Ascending aorta (tissue), 2 donors: Measurements from ENCODE around the gene P4HA2. TPM values are rescaled to one million over a fixed set of nuclear protein-coding genes. Genes with fewer than 3 reads are reported as not detected.

Experiments
- DNase-seq, 2 donors: peaks; one replicate each; pipeline ENCODE4 v3.0.0-alpha.2; 2019; ENCODE audit warnings: low spot score in 2 of 2
- H3K27ac ChIP-seq, 2 donors: fragments of 200-600 bp; sonication (generic); one replicate each; pipeline ENCODE4 v1.5.1; 2016 to 2017; ENCODE audit warnings: mild to moderate bottlenecking in 1 of 2
- H3K27me3 ChIP-seq: fragments of 200-600 bp; sonication (generic); one replicate; pipeline ENCODE4 v1.5.1; 2017
- H3K36me3 ChIP-seq, 2 donors: fragments of 200-600 bp; sonication (generic); one replicate each; pipeline ENCODE4 v1.5.1; 2016
- H3K4me1 ChIP-seq, 2 donors: fragments of 200-600 bp; sonication (generic); one replicate each; pipeline ENCODE4 v1.5.1; 2016 to 2017; ENCODE audit warnings: mild to moderate bottlenecking in 1 of 2
- H3K4me3 ChIP-seq, 2 donors: fragments of 200-600 bp; sonication (generic); one replicate each; pipeline ENCODE4 v1.5.1; 2016 to 2017; ENCODE audit warnings: mild to moderate bottlenecking in 1 of 2
- H3K9me3 ChIP-seq, 2 donors: fragments of 200-600 bp; sonication (generic); one replicate each; pipeline ENCODE4 v1.5.1; 2016
- intact Hi-C: fragments of 100-400 bp; cut with DNase I; formaldehyde crosslinking; loops from one replicate; pipeline ENCODE4 v1.15.1; 2023
- total RNA-seq: library from RNA; depleted of rRNA; stranded (reverse); fragments of >200 nt; gene quantifications from one replicate; pipeline ENCODE4 v1.1.0, GENCODE V29; 2016
- TF ChIP-seq, protein P1 (sequence below), 3 experiments: fragments of 200-600 bp in 2 of 3; fragments of 450-650 bp in 1 of 3; sonication (generic) in 2 of 3; IDR thresholded peaks; one replicate each; pipeline ENCODE4 v1.5.1; 2016 to 2019; ENCODE audit warnings: antibody characterized with exemption in 3 of 3, mild to moderate bottlenecking in 1 of 3, moderate library complexity in 1 of 3

P4HA2 gene
- total RNA-seq, 1 donor from 2014 or later, result 22.6 TPM

DNA sequence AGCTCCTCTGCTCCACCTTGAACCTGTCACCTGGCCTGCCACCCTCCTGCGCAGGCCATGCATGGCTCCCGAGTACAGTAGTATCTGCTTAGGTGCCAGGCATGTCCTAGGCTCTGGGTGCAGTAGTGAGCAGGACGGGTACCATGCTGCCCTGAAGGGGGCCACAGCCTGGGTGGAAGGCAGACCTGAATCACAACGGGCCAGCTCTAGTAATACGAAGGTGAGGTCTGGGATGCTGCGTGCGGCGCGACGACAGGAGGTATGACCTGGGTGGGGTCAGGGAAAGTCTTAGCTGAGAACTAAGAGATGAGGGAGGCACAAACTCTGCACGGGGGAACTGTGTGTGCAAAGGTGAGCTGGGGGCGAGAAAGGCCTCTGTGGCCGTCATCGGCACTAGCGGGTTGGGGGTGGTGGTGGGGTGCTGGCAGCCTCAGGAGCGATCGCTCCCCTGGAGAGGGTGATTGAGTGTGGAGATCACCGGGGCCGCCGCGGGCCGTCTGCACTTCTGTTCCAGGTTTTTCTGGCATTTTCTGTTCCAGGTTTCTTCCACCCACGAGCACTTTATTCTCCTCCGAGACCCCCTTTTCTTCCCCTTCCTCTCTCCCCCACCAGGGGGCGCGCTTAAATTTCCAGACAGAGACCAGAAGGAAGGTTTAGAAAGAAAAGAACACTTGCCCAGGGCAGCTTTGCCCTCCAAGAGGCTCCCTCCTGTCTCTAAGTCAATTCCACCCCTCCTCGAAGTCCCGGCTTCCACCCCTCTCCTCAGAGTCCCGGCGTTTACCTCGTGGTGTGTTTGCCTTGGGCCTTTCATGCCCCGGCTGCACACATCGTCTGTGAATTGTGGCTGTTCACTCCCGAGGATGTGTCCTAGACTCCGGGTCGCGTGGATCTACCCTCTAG is 44.9 kb upstream of the P4HA2 start:
- H3K27me3 ChIP-seq, result no peaks in the 10 kb centered on the region
- intact Hi-C loops, result loop anchor here (2.0 kb wide), 1 partner anchor 20 kb away; no protein-coding TSS in a partner anchor
- DNase-seq, result peak in 1 of 2 donors; percentile 82
- H3K4me3 ChIP-seq, result peak overlapping the region; percentile 11 to 16
- H3K27ac ChIP-seq, result no peak overlapping the region
- peaks cover 0 to 2% of the 10 kb centered on the region in 2 donors for H3K4me1 ChIP-seq
- no peaks in the 10 kb centered on the region for H3K9me3 ChIP-seq
- TF ChIP-seq, protein P1, sequence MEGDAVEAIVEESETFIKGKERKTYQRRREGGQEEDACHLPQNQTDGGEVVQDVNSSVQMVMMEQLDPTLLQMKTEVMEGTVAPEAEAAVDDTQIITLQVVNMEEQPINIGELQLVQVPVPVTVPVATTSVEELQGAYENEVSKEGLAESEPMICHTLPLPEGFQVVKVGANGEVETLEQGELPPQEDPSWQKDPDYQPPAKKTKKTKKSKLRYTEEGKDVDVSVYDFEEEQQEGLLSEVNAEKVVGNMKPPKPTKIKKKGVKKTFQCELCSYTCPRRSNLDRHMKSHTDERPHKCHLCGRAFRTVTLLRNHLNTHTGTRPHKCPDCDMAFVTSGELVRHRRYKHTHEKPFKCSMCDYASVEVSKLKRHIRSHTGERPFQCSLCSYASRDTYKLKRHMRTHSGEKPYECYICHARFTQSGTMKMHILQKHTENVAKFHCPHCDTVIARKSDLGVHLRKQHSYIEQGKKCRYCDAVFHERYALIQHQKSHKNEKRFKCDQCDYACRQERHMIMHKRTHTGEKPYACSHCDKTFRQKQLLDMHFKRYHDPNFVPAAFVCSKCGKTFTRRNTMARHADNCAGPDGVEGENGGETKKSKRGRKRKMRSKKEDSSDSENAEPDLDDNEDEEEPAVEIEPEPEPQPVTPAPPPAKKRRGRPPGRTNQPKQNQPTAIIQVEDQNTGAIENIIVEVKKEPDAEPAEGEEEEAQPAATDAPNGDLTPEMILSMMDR (IDR thresholded peaks at IDR 0.05), result peak; percentile 74 to 91 (median 89)
- peaks cover 15 to 31% of the 10 kb centered on the region in 2 donors for H3K36me3 ChIP-seq

GRCh38 chr5:132271251-132272246 is 43.9 kb upstream of the P4HA2 start:
- H3K9me3 ChIP-seq, result no peaks in the 10 kb centered on the region
- intact Hi-C loops, result loop anchor here (2.0 kb wide), 1 partner anchor 21 kb away; no protein-coding TSS in a partner anchor
- no peak overlapping the region for H3K4me3 ChIP-seq
- TF ChIP-seq, protein P1 (IDR thresholded peaks at IDR 0.05), result no peak
- H3K27me3 ChIP-seq, result no peaks in the 10 kb centered on the region
- peaks cover 20 to 41% of the 10 kb centered on the region in 2 donors for H3K36me3 ChIP-seq
- H3K27ac ChIP-seq, result no peak overlapping the region
- DNase-seq, result peak in 1 of 2 donors; percentile 65
- H3K4me1 ChIP-seq, result peaks cover 0 to 2% of the 10 kb centered on the region in 2 donors

- no peak overlapping the region for H3K4me3 ChIP-seq
- TF ChIP-seq, protein P1 (IDR thresholded peaks at IDR 0.05), result no peak
- intact Hi-C loops, result no loop called here
- no peaks in the 10 kb centered on the region for H3K9me3 ChIP-seq
- H3K4me1 ChIP-seq, result peaks cover 0 to 8% of the 10 kb centered on the region in 2 donors
- H3K27me3 ChIP-seq, result no peaks in the 10 kb centered on the region
- peaks cover 21 to 41% of the 10 kb centered on the region in 2 donors for H3K36me3 ChIP-seq
- H3K27ac ChIP-seq, result no peak overlapping the region
- peak in 1 of 2 donors; percentile 57 for DNase-seq
Observed at GRCh38 chr5:132270706-132271105, 43.1 kb upstream of the P4HA2 start.

GRCh38 chr5:132270335-132270665 is 42.6 kb upstream of the P4HA2 start:
- intact Hi-C loops, result no loop called here
- TF ChIP-seq, protein P1 (IDR thresholded peaks at IDR 0.05), result no peak
- Histone ChIP-seq H3K4me3 (no peak overlapping the region), H3K27me3 (no peaks in the 10 kb centered on the region), H3K36me3 (peaks cover 21 to 41% of the 10 kb centered on the region in 2 donors), H3K4me1 (peaks cover 2 to 11% of the 10 kb centered on the region in 2 donors), H3K27ac (no peak overlapping the region), H3K9me3 (no peaks in the 10 kb centered on the region)
- peak in 1 of 2 donors; percentile 40 for DNase-seq

- intact Hi-C loops, result loop anchor here (5.0 kb wide), 1 partner anchor 98 kb away; the partner anchor contains the start of gene SLC22A5
Observed at GRCh38 chr5:132269635-132270334, 42.1 kb upstream of the P4HA2 start.

More at GRCh38 chr5:132269635-132270334, 42.1 kb upstream of the P4HA2 start:
- Histone ChIP-seq H3K4me1 (peaks cover 7 to 16% of the 10 kb centered on the region in 2 donors), H3K9me3 (no peaks in the 10 kb centered on the region), H3K4me3 (no peak overlapping the region), H3K36me3 (peaks cover 21 to 43% of the 10 kb centered on the region in 2 donors), H3K27ac (peak overlapping the region in 1 of 2 donors; percentile 98), H3K27me3 (no peaks in the 10 kb centered on the region)
- DNase-seq, result peak in 1 of 2 donors; percentile 38
- TF ChIP-seq, protein P1 (IDR thresholded peaks at IDR 0.05), result no peak
